ENCODE results near the gene LGR4.

DNA sequence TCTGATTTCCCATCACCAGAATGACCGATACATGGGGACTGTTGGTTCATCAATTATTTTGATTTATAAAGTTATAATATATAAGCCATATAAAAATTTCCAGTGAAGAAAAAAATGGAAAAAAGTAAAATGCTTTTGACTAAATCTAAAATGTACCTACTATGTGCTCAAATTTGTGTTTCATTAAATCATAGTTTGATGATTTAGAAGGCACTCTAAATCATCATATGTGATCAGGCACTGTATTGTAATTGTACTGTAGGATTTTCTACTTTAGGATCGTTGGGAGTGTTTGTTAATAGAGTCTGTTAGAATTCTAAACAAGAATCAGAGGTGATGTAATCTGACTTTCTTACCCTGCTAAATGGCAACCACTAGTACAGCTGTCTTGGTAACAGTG lies 31.6 kb upstream of the LGR4 start:
- TF ChIP-seq CTCF (conservative IDR thresholded peaks at IDR 0.05; ENCODE audit: low read depth in 2 of 2) (no peak), REST (IDR thresholded peaks at IDR 0.05; ENCODE audit: unreplicated experiment) (no peak), POLR2AphosphoS5 (IDR thresholded peaks at IDR 0.05; ENCODE audit: low read depth) (no peak), ZNF114 (CRISPR knock-in tag; IDR thresholded peaks at IDR 0.05) (no peak), EZH2 (IDR thresholded peaks at IDR 0.05; ENCODE audit: low read depth, unreplicated experiment) (no peak), EZH2phosphoT487 (IDR thresholded peaks at IDR 0.05; ENCODE audit: unreplicated experiment) (no peak), CREB1 (CRISPR knock-in tag; IDR thresholded peaks at IDR 0.05; ENCODE audit: low read depth) (no peak), STAT1 (IDR thresholded peaks at IDR 0.05; ENCODE audit: unreplicated experiment) (no peak), JUNB (IDR thresholded peaks at IDR 0.05; ENCODE audit: unreplicated experiment) (no peak)

Measured in GM23338 (cell line).